Ramos (cell line): ENCODE results near the gene COL2A1.

ENCODE experiments used
- in situ Hi-C: fragments of 300-500 bp; cut with MboI; formaldehyde crosslinking; loops from one replicate; pipeline ENCODE4 v1.14.3; 2022; ENCODE audit warnings: low sequenced_read_pairs; ENCODE audit not compliant: unreplicated experiment

COL2A1 gene

GRCh38 chr12:47927346-47927745 lies 76.9 kb downstream of the COL2A1 start:
- in situ Hi-C loops = no loop called here
